HG03558 (cell line): Measurements from ENCODE around the gene FOXJ3.

Source experiments
- ATAC-seq: cut with Tn5 transposase; IDR thresholded peaks from one replicate; pipeline ENCODE4 v1.9.1; 2021; ENCODE audit warnings: moderate number of reproducible peaks; ENCODE audit not compliant: unreplicated experiment; ENCODE audit errors: extremely low read depth

FOXJ3 gene

DNA sequence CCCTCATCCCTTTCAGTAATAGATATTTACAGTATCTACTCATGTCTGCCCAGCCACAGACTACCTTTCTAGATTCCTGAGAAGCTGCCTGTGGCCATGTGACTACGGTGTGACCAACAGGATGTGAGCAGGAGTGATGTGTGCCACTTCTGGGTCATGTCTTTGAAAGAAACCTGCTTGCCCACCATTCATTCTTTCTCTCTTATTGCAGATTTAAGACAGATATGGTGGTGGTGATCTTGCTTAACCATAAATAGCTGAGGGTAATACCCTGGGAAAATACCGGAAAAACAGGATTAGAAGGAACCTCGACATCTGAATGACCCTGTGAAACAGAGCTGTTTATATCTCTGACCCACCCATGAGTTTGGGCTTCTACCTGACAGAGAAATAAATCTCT is 128.9 kb downstream of the FOXJ3 start:
- ATAC-seq = no peak

DNA sequence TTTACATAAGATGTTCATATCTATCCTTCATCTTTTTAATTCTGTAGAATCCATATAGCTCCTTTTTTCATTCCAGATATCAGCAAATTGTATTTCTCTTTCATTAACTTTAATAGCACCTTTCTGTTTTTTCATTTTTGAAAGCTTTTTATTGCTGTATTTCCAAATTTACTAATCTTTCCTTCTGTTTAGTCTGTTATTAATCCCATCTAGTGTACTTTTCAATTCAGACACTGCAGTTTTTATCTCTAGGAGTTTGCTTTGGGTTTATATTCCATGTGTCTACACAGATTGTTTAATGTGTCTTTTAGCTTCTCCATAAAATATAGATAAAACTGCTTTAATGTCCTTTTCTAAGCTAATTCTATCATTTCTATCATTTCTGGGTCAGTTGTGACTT is 133.0 kb downstream of the FOXJ3 start:
- no peak for ATAC-seq

DNA sequence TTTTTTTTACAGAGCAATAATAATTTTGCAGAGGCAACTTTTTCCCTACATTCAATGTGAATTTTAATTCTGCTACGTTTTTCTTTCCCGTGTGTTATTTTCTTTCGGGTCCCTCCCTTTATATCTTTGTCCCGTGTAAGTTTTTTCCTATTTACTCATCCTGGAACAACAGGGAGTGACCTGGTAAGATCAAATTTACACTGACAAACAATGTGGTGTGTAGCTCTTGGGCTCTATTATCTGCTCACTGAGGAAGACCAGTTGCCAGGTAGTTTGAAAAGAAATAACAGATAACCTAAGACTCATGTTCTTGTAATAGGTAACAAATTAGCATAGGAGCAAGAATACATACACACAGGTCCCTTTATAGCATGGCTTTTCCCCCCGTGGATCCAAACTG is 136.8 kb downstream of the FOXJ3 start:
- ATAC-seq = no peak

- ATAC-seq = no peak
These were observed 139.2 kb downstream of the FOXJ3 start for GRCh38 chr1:42195841-42196240.

- no peak for ATAC-seq
These were observed 142.9 kb downstream of the FOXJ3 start for GRCh38 chr1:42192106-42192505.

DNA sequence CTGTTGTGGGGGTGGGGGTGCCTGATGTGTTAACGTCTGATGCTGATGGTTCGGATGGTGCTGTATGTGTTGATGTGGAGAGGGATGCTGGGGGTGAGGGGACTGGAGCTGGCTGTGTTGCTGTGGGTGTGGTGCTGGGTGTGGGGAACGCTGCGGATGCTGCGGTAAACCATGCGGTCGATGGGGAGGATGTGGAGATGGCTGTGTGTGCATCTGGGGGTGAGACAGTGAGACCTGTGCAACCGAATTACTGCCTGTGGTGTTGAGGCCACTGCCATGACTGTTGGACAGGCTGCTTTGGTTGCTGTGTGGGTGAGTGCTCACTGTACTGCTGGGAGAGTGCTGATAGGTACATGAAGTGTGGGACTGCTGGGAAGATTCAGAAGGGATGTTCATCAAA is 143.7 kb downstream of the FOXJ3 start:
- no peak for ATAC-seq

DNA sequence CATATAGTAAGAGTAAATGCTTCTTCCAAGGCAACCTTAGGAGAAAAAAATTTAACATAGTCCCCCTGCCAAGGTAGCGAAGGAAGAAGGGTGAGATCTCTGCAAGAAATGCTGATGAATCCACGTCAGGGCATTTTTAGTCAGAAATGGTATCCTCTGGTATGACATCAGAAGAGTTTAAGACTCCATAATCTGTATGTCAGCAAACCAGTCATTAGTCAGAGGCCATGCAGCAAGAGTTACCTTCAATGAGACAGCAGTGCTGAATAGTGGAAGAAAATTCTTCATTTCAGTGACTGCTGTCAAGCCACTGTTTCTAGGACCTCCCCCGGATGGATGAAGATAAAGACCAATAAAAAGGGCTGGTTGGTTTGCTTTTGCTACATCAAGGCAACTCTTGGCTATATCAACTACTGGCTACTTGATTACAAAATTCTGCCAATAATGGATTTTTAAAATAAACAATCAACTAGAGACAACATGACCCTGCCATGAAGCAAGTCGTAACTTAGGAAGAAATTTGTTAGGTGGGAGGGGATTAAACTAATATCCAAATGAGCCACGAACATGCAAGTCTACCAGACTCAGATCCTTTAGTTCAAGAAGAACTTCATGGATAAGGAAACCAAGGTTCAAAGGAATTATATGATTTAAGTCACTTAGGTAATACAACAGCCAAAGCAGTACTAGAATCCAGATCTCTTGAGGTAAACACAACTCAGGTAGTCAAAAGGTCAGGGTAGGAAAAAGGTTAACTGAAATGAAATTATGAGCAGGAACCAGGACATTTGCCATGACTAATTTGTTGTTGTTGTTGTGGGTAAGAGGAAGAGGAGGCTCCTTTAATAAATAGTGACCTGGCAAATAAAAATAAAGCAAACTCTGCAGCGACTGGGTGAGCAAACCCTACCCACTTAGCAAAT is 144.8 kb downstream of the FOXJ3 start:
- no peak for ATAC-seq

- no peak for ATAC-seq
These were observed 148.9 kb downstream of the FOXJ3 start for GRCh38 chr1:42186152-42186551.

DNA sequence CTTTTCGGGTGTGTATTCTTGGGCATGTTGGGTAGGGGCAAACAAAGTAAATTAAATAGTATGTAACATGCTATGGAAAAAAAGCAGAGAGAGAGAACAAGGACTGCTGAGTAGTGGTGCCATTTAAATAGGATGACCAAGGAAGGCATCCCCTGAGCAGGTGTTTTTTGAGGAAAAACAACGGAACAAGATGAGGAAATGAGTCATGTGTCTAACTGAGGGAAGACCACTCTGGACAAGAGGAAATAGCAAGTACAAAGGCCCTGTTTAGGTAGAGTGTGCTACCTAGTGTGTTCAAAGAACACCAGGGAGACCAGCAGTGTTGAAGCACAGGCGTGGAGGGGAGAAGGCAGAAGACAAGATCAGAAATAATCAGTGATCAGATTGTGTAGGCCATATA is 150.4 kb downstream of the FOXJ3 start:
- ATAC-seq = no peak

DNA sequence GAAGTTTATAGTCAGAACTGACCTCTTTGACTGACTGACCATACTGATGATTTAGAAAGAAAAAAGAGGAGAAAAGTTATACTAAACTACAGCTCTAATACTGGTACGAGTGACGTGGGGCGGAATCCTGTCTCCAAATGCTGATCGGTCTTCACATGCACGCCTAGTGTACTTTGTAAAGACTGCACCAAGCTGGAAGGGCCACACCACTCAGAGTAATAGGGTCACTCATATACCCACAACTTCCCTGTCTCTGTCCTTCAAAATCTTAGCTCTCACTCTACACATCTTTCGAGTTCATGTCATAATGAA is 151.1 kb downstream of the FOXJ3 start:
- ATAC-seq = no peak

DNA sequence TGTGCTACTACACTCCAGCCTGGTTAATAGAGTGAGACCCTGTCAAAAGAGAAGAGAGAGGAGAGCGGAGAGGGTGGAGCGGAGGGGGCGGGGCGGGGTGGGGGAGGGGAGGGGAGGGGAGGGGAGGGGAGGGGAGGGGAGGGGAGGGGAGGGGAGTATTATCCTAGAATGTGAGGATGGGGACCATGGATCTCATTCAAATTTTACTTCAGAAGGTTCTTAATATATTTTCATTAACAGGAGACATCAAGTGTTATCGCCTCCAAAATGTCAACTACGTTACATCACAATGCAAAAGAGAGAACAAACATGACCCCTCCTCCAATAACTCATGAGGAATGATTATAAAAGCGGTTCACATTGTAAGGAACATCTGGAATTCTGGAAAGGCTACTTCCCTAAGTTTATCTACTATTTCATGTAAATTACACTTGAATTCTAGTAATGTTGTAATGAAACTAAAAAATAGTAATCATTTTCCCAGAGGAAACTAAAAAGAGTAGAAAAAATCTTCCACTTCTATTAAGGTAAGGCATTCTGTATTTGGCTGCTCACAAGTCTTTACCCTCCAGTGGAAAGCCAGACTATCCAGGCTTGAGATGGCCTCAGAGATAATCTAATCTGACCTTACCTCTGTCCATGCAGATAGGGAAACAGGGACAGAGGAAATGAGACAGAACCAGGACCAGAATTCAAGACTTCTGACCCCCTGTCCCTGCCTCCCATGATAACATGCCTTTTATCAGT is 151.7 kb downstream of the FOXJ3 start:
- no peak for ATAC-seq

GRCh38 chr1:42181687-42182086 is 153.3 kb downstream of the FOXJ3 start:
- ATAC-seq = no peak

GRCh38 chr1:42179900-42180329 is 155.1 kb downstream of the FOXJ3 start:
- no peak for ATAC-seq

DNA sequence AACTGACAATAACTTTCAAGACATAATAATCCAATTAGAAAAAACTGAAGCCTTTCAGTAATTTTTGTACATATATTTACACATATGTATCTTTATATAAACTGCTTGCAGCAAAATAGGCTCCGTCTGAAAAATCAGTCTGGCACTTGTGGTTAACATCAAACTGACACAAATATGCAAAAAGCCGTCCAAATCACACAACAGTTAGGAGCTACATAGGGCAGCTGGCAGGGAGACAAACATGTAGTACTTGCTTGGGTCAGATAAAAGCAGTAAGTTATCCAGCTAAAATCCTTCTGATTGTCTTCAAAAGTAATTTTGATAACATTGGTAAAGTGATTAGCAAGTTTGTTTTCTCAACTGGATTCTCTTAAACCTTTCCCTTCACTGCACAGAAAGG is 155.8 kb downstream of the FOXJ3 start:
- no peak for ATAC-seq

DNA sequence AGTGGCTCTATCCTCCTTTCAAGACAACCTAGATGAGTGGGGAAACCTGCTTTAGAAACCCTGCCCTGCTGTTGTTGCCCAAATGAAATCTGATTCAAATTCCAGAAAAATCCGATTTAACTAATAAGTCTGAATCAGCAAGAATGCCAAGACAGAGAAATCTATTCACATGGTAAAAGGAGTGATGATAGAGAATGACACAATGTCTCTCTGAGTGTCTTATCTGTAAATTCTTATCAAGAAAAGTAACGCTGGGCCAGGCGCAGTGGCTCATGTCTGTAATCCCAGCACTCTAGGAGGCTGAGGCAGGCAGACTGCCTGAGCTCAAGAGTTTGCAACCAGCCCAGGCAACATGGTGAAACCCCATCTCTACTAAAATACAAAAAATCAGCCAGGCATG is 156.8 kb downstream of the FOXJ3 start:
- no peak for ATAC-seq

DNA sequence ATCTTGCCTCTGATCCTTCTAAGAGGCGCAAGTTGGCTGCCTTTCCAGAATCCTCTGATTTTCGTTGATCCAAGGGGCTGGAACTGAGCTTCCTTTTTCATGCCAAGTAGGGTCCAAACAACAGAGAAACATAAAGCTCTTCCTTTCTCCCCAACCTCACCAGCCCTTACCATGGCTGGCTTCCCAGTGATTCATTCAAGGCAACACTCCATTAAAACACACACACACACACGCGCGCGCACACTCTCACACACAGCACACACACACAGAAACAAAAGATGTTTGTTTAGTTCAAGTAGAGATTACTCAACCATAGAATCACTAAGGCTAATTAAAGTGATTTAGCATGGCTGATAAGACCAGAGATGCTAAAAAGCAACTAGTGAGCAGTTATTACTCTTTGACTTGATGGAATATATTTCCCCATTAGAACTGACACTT is 157.5 kb downstream of the FOXJ3 start:
- ATAC-seq = no peak

- ATAC-seq = no peak
These were observed 158.0 kb downstream of the FOXJ3 start for GRCh38 chr1:42176902-42177519.

DNA sequence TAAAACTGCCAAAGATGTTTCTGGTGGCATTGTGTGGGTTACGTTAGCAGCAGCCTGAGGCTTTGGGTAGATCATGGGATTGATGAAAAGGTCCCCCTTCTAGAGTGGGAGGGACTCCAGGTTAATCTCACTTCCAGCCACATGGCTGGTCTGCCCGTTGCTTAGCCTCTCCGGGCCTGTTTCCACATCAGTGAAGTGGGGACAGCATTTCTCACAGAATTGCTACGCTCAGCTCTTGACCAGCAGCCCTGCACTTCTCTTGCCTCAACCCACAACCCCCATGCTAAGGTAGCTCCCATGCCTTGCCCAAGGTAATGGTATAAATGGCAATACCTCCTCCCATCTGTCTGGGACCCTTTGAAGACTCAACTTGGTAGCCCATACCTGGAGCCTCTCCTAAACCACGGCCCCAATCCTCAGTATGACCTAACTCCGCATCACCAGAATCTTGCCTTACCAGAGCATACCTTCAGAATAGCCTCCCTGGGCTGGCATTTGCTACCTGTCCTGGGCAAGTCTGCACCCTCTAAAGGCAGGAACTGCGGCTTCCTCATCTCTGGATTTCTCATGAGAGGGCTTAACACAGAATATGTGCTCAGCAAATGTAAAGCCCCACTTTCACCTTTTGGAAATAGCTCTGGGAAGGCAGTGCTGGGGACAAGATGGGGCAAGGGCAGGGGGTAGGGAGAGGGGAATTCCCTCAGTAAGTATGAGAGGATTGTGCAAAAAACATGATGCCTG is 159.6 kb downstream of the FOXJ3 start:
- ATAC-seq = no peak

DNA sequence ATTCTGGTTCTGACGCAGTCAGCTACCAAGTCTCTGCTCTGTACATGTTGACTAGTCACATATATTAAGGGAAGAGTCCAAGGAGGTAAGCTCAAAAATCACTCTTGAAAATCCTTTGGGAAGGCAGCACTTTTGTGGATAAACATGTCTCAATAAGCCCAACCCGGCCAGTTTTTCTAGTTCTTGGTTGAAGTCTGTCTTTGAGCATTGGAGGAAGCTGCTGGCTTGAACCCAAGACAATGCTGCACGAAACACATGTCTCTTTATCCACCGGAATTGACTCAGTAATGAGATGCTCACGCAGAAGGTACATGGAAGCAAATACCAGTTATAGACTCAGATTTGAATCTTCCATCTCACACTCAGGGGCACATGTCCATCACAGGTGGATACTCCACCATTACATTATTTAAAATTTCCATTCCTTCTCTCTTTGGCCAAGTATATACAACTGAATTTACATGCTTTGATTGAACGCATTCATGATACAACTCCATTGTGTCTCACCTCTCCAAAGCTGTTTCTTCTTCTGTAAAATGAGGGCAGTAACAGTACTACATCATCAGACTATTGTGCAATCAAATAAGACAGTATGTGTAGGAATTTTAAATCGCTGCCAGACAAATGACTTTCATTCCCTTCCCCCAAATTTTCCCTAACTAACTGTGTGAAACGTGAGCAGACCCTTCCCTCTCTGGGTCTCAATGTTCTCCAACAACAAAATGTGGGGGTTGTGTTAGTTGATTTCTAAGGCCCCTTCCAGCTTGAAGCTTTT is 160.9 kb downstream of the FOXJ3 start:
- no peak for ATAC-seq
